Measurements from ENCODE around the gene PDE6B.

GRCh38 chr4:659851-660250, 34.5 kb downstream of the PDE6B start:
- TF ChIP-seq CTCF (IDR thresholded peaks at IDR 0.05) (no peak), EP300 (IDR thresholded peaks at IDR 0.05) (no peak), POLR2AphosphoS5 (IDR thresholded peaks at IDR 0.05) (no peak)
